H1 (cell line): Measurements from ENCODE around the gene TOR4A. TPM values are rescaled to one million over a fixed set of nuclear protein-coding genes. Genes with fewer than 3 reads are reported as not detected.
A peak's percentile ranks its signal among the peaks of the same experiment; 100 is the strongest.

Experiments
- CTCF ChIA-PET: fragments of 300-600 bp; sonication (Branson Sonifier 250); formaldehyde crosslinking; loops from one replicate; lab custom pipeline; 2021; ENCODE audit not compliant: partially characterized antibody; lab: Charles Lee
- POLR2A ChIA-PET: fragments of 300-600 bp; sonication (Branson Sonifier 250); formaldehyde crosslinking; loops from one replicate; lab custom pipeline; 2021; ENCODE audit warnings: inconsistent platforms; ENCODE audit not compliant: partially characterized antibody; lab: Charles Lee
- DNase-seq, 2 experiments: peaks; one replicate each; pipeline versions ENCODE4 v3.0.0 to v3.0.0-alpha.2; 2010 to 2022; ENCODE audit warnings: low spot score in 2 of 2, low read depth in 1 of 2, mixed read lengths in 1 of 2
- FAIRE-seq: peaks from 2 replicates; lab custom pipeline; 2011; peaks lifted over from hg19 to GRCh38; lab: Jason Lieb, UNC
- H2AFZ ChIP-seq: 2 replicates; pipeline ENCODE4 v1.8.1; 2012; ENCODE audit warnings: low read length, inconsistent platforms
- H2AK5ac ChIP-seq: 2 replicates; pipeline ENCODE4 v1.6.1; 2013; ENCODE audit warnings: low read depth, low read length
- H2BK120ac ChIP-seq: replicated peaks from 2 replicates; pipeline ENCODE3; 2013; ENCODE audit warnings: low read depth, low read length, inconsistent platforms
- H2BK12ac ChIP-seq: 2 replicates; pipeline ENCODE4 v1.6.1; 2013; ENCODE audit warnings: low read depth, low read length
- H2BK15ac ChIP-seq: 2 replicates; pipeline ENCODE4 v1.6.1; 2013; ENCODE audit warnings: low read length
- H2BK20ac ChIP-seq: 2 replicates; pipeline ENCODE4 v1.6.1; 2013; ENCODE audit warnings: low read length
- H2BK5ac ChIP-seq: 2 replicates; pipeline ENCODE4 v1.6.1; 2013; ENCODE audit warnings: low read depth, low read length
- H3K14ac ChIP-seq: 2 replicates; pipeline ENCODE4 v1.6.1; 2013; ENCODE audit warnings: inconsistent platforms; ENCODE audit not compliant: insufficient read length
- H3K18ac ChIP-seq: 2 replicates; pipeline ENCODE4 v1.6.1; 2013; ENCODE audit warnings: low read length; ENCODE audit errors: extremely low read depth
- H3K23ac ChIP-seq: 2 replicates; pipeline ENCODE4 v1.6.1; 2013; ENCODE audit warnings: inconsistent platforms; ENCODE audit not compliant: insufficient read length
- H3K23me2 ChIP-seq: 2 replicates; pipeline ENCODE4 v1.6.1; 2013; ENCODE audit warnings: low read depth, low read length
- H3K27ac ChIP-seq: 2 replicates; pipeline ENCODE4 v1.6.1; 2011; ENCODE audit warnings: low read depth, low read length, inconsistent platforms
- H3K27me3 ChIP-seq, 4 experiments: replicated peaks in 1 of 4; 1 replicate in 1 of 4; 2 replicates in 3 of 4; pipeline versions ENCODE4 v1.6.1 to v1.8.1; 2011 to 2013; ENCODE audit warnings: low read length in 3 of 4, mild to moderate bottlenecking in 3 of 4, inconsistent platforms in 2 of 4, mixed read lengths in 2 of 4, moderate library complexity in 1 of 4; ENCODE audit not compliant: control insufficient read depth in 3 of 4, insufficient read depth in 3 of 4; ENCODE audit errors: extremely low read depth in 1 of 4
- H3K36me3 ChIP-seq, 4 experiments: 2 replicates each; pipeline versions ENCODE4 v1.6.1 to v1.8.1; 2011 to 2013; ENCODE audit warnings: mild to moderate bottlenecking in 4 of 4, low read length in 3 of 4, moderate library complexity in 2 of 4, control low read depth in 1 of 4, inconsistent platforms in 1 of 4; ENCODE audit not compliant: insufficient read depth in 4 of 4, control insufficient read depth in 2 of 4
- H3K4ac ChIP-seq: replicated peaks from 2 replicates; pipeline ENCODE3; 2013; ENCODE audit warnings: low read length, low read depth, mixed read lengths, inconsistent platforms; ENCODE audit not compliant: insufficient read length
- H3K4me1 ChIP-seq, 4 experiments: replicated peaks in 1 of 4; 1 replicate in 1 of 4; 2 replicates in 3 of 4; pipeline versions ENCODE4 v1.6.1 to v1.8.1; 2011 to 2013; ENCODE audit warnings: low read length in 3 of 4, inconsistent platforms in 2 of 4, mixed read lengths in 1 of 4; ENCODE audit not compliant: insufficient read depth in 4 of 4, control insufficient read depth in 3 of 4
- H3K4me2 ChIP-seq, 2 experiments: 2 replicates each; pipeline versions ENCODE4 v1.6.1 to v1.8.1; 2011 to 2013; ENCODE audit warnings: low read depth in 2 of 2, low read length in 2 of 2, control low read depth in 1 of 2, inconsistent platforms in 1 of 2, mild to moderate bottlenecking in 1 of 2; ENCODE audit not compliant: insufficient read depth in 1 of 2
- H3K4me3 ChIP-seq, 4 experiments: fragments of 200-600, 300-600 bp in 1 of 4; sonication (generic), shearing (Covaris generic), sonication (Bioruptor Twin) in 1 of 4; 2 replicates each; pipeline versions ENCODE4 v1.5.1 to v1.8.1; 2011 to 2016; ENCODE audit warnings: low read length in 4 of 4, low read depth in 3 of 4, control low read depth in 2 of 4, inconsistent platforms in 2 of 4, mild to moderate bottlenecking in 2 of 4, mixed read lengths in 1 of 4, moderate library complexity in 1 of 4; ENCODE audit not compliant: insufficient read depth in 2 of 4; ENCODE audit errors: extremely low read depth in 1 of 4
- H3K56ac ChIP-seq: replicated peaks from 2 replicates; pipeline ENCODE3; 2013; ENCODE audit warnings: low read depth, mild to moderate bottlenecking, mixed read lengths, low read length, inconsistent platforms; ENCODE audit not compliant: insufficient read length
- H3K79me1 ChIP-seq: 2 replicates; pipeline ENCODE4 v1.6.1; 2013; ENCODE audit warnings: low read depth, low read length, control low read depth
- H3K79me2 ChIP-seq, 2 experiments: 2 replicates each; pipeline versions ENCODE4 v1.6.1 to v1.8.1; 2012 to 2013; ENCODE audit warnings: low read length in 2 of 2, mild to moderate bottlenecking in 2 of 2, inconsistent platforms in 1 of 2; ENCODE audit not compliant: insufficient read depth in 2 of 2, control insufficient read depth in 1 of 2
- H3K9ac ChIP-seq, 4 experiments: replicated peaks in 1 of 4; 1 replicate in 1 of 4; 2 replicates in 3 of 4; pipeline versions ENCODE4 v1.6.1 to v1.8.1; 2011 to 2013; ENCODE audit warnings: low read depth in 3 of 4, low read length in 3 of 4, control low read depth in 2 of 4, mild to moderate bottlenecking in 2 of 4, moderate library complexity in 2 of 4, inconsistent platforms in 1 of 4; ENCODE audit errors: extremely low read depth in 1 of 4
- H3K9me3 ChIP-seq, 2 experiments: 2 replicates each; pipeline versions ENCODE4 v1.6.1 to v1.8.1; 2012 to 2013; ENCODE audit warnings: mild to moderate bottlenecking in 2 of 2, moderate library complexity in 2 of 2, control low read depth in 1 of 2, inconsistent platforms in 1 of 2, low read depth in 1 of 2, low read length in 1 of 2, mixed read lengths in 1 of 2; ENCODE audit not compliant: insufficient read depth in 2 of 2
- H4K20me1 ChIP-seq, 2 experiments: replicated peaks in 1 of 2; 2 replicates each; pipeline versions ENCODE3 to v1.8.1; 2011 to 2013; ENCODE audit warnings: inconsistent platforms in 2 of 2, low read length in 2 of 2, mild to moderate bottlenecking in 1 of 2; ENCODE audit not compliant: insufficient read depth in 2 of 2, control insufficient read depth in 1 of 2
- H4K5ac ChIP-seq: 2 replicates; pipeline ENCODE4 v1.6.1; 2013; ENCODE audit warnings: low read length, low read depth, mixed read lengths, inconsistent platforms; ENCODE audit not compliant: insufficient read length
- H4K8ac ChIP-seq: 2 replicates; pipeline ENCODE4 v1.8.0; 2013; ENCODE audit warnings: mild to moderate bottlenecking, moderate library complexity, low read length, inconsistent platforms; ENCODE audit not compliant: insufficient read depth; ENCODE audit errors: extremely low read depth
- H4K91ac ChIP-seq: replicated peaks from 2 replicates; pipeline ENCODE3; 2013; ENCODE audit warnings: low read length, mixed read lengths, inconsistent platforms; ENCODE audit not compliant: insufficient read length
- CHD1 ChIP-seq: IDR thresholded peaks from 2 replicates; pipeline ENCODE4 v1.6.1; 2012; ENCODE audit warnings: low read depth, low read length, improper control_type of control experiment
- EZH2 ChIP-seq: fragments of 200-600 bp; sonication (generic); IDR thresholded peaks from 2 replicates; pipeline ENCODE4 v1.7.1; 2012; ENCODE audit warnings: low read depth, mild to moderate bottlenecking, moderate library complexity, low read length, inconsistent platforms; ENCODE audit not compliant: severe bottlenecking
- KDM4A ChIP-seq: IDR thresholded peaks from one replicate; pipeline ENCODE4 v1.7.1; 2012; ENCODE audit warnings: low read depth, mild to moderate bottlenecking, moderate library complexity, low read length, inconsistent platforms; ENCODE audit not compliant: severe bottlenecking
- RFX5 ChIP-seq: IDR thresholded peaks from 2 replicates; pipeline ENCODE4 v1.6.1; 2011; ENCODE audit warnings: low read depth, low read length, improper control_type of control experiment, borderline replicate concordance
- TAF7 ChIP-seq: optimal IDR thresholded peaks from 2 replicates; pipeline ENCODE3; 2011; ENCODE audit warnings: low read depth, mild to moderate bottlenecking, inconsistent platforms, low read length, moderate library complexity, borderline replicate concordance
- YY1 ChIP-seq: IDR thresholded peaks from 2 replicates; pipeline ENCODE4 v1.6.1; 2011; ENCODE audit warnings: low read depth, mild to moderate bottlenecking, low read length
- WGBS, 2 experiments: shearing (Covaris generic) in 1 of 2; methylation state at CpG; one replicate each; pipeline versions ENCODE4 v1.1.6 to v1.1.7; 2013 to 2015; ENCODE audit warnings: low lambda C conversion rate in 2 of 2, mixed read lengths in 2 of 2, inconsistent platforms in 1 of 2, low coverage in 1 of 2, missing lambda C conversion rate in 1 of 2; ENCODE audit not compliant: insufficient replicate concordance in 2 of 2, insufficient coverage in 1 of 2, insufficient read length in 1 of 2; ENCODE audit errors: extremely low coverage in 1 of 2, missing lambda C conversion rate in 1 of 2; 5-methylcytosine and 5-hydroxymethylcytosine counted together
- polyA plus RNA-seq, 7 experiments: library from polyadenylated mRNA; depleted of rRNA in 3 of 7; stranded (reverse) in 5 of 7; unstranded in 2 of 7; fragments of >200 nt in 5 of 7; fragments of 200-250 nt in 2 of 7; gene quantifications; 1 replicate in 5 of 7; 2 replicates in 1 of 7; 4 replicates in 1 of 7; pipeline versions ENCODE4 v1.2.1 to v1.2.3, GENCODE V29; 2011 to 2013; ENCODE audit warnings: missing spikeins in 2 of 7, mixed read lengths in 2 of 7
- total RNA-seq: library from RNA; stranded (reverse); fragmentation: NEBNext Ultra II Directional; extraction: Animal tissue kit (Norgen Biotek cat#: 25700); gene quantifications from 2 replicates; pipeline ENCODE4 v1.2.1, GENCODE V29; 2021
- TF ChIP-seq, protein P1 (sequence below): IDR thresholded peaks from 2 replicates; pipeline ENCODE4 v1.6.1; 2011; ENCODE audit warnings: low read length, improper control_type of control experiment
- TF ChIP-seq, protein P2 (sequence below): IDR thresholded peaks from 2 replicates; pipeline ENCODE4 v1.6.1; 2012; ENCODE audit warnings: inconsistent platforms

Gene TOR4A
- total and polyA plus RNA-seq, 2 of the 8 experiments (the other 6 are each of a cell fraction or from before 2014, with no cell fraction given), result 8.4 to 9.3 TPM

DNA sequence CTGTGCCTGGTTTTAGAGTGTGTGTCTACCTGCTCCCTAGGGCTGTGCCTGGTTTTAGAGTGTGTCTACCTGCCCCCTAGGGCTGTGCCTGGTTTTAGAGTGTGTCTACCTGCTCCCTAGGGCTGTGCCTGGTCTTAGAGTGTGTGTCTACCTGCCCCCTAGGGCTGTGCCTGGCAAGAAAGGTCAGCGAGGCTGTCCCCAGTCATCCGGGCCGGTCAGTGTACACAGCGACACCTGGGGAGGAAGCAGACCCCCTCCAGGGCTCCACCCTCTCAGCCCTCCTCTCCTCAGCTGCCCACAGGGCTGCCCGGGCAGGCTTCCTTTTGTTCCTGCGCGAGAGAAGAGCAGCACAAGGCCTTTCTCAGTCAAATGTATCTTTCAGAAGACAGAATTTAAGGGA, 20.4 kb downstream of the TOR4A start:
- POLR2A ChIA-PET, result interaction anchor here (1.0 to 10.0 kb wide), 6 partner anchors 15 to 157 kb away, joined by 3 to 129 read pairs (median 4); partner anchors contain the start of genes TOR4A and TUBB4B
- no peak overlapping the region for H3K23ac ChIP-seq
- H3K9ac ChIP-seq, result no peak overlapping the region
- peaks cover 3 to 32% (median 28%) of the 10 kb centered on the region in 4 experiments for H3K4me1 ChIP-seq
- DNase-seq (peak in 1 of 2 experiments; percentile 54), FAIRE-seq (no peak)
- H2AK5ac ChIP-seq, result no peak overlapping the region
- H3K56ac ChIP-seq, result no peak overlapping the region
- H4K20me1 ChIP-seq, result peaks cover 3 to 11% of the 10 kb centered on the region in 2 experiments
- H3K27ac ChIP-seq, result no peak overlapping the region
- no peak overlapping the region for H2BK12ac ChIP-seq
- no peak overlapping the region for H4K5ac ChIP-seq
- H4K8ac ChIP-seq, result no peak overlapping the region
- H3K36me3 ChIP-seq, result no peaks in the 10 kb centered on the region
- H3K4me3 ChIP-seq, result peak overlapping the region in 1 of 4 experiments; percentile 97; a peak in 2 of 8 replicates
- H3K18ac ChIP-seq, result no peak overlapping the region
- 0 out of 2 replicates have a peak overlapping the region, but pooled peaks have one; percentile 3 for H2BK20ac ChIP-seq
- no peak overlapping the region for H2BK15ac ChIP-seq
- 31% methylated on average over 7 of the region's 7 CpGs; no CpG with 5 or more reads in 1 of the 2 experiments for WGBS, 2 experiments
- H3K9me3 ChIP-seq, result peaks cover 0 to 4% of the 10 kb centered on the region in 2 experiments; a peak in 2 of 4 replicates
- H2BK5ac ChIP-seq, result no peak overlapping the region
- no peak overlapping the region for H3K4ac ChIP-seq
- H3K79me1 ChIP-seq, result peaks cover 3% of the 10 kb centered on the region
- no peak overlapping the region for H4K91ac ChIP-seq
- peaks cover 0 to 3% of the 10 kb centered on the region in 2 experiments; a peak in 1 of 4 replicates for H3K79me2 ChIP-seq
- no peak overlapping the region for H2AFZ ChIP-seq
- peak overlapping the region; percentile 87 to 98; a peak in 3 of 4 replicates for H3K4me2 ChIP-seq
- H3K23me2 ChIP-seq, result peaks cover 15% of the 10 kb centered on the region
- CTCF ChIA-PET, result interaction anchor here (1.0 to 2.6 kb wide), 4 partner anchors 11 to 125 kb away, joined by 3 to 9 read pairs (median 4); partner anchors contain the start of genes EXD3 and NOXA1
- H3K27me3 ChIP-seq, result peaks cover 0 to 28% (median 14%) of the 10 kb centered on the region in 4 experiments; a peak in 5 of 7 replicates
- H2BK120ac ChIP-seq, result no peak overlapping the region
- TF ChIP-seq TAF7, result no peak
- no peak for TF ChIP-seq YY1
- TF ChIP-seq KDM4A, result no peak
- no peak for TF ChIP-seq RFX5
- TF ChIP-seq, protein P1, sequence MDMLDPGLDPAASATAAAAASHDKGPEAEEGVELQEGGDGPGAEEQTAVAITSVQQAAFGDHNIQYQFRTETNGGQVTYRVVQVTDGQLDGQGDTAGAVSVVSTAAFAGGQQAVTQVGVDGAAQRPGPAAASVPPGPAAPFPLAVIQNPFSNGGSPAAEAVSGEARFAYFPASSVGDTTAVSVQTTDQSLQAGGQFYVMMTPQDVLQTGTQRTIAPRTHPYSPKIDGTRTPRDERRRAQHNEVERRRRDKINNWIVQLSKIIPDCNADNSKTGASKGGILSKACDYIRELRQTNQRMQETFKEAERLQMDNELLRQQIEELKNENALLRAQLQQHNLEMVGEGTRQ, result no peak
- TF ChIP-seq, protein P2, sequence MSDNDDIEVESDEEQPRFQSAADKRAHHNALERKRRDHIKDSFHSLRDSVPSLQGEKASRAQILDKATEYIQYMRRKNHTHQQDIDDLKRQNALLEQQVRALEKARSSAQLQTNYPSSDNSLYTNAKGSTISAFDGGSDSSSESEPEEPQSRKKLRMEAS, result no peak
- TF ChIP-seq EZH2, result peak; percentile 30
- no peak for TF ChIP-seq CHD1
- TF ChIP-seq, all 59 proteins: peak for 1
- H3K14ac ChIP-seq, result no peak overlapping the region
